GM12865 (cell line): ENCODE measurements around the gene IFTAP.

ENCODE experiments used
- DNase-seq: peaks from one replicate; pipeline ENCODE4 v3.0.0; 2010; ENCODE audit warnings: low read depth
- H3K4me3 ChIP-seq: 2 replicates; pipeline ENCODE4 v1.5.1; 2011; ENCODE audit warnings: mild to moderate bottlenecking, low read depth, low read length, control low read depth
- TF ChIP-seq, protein P1 (sequence below): IDR thresholded peaks from 2 replicates; pipeline ENCODE4 v1.5.1; 2011; ENCODE audit warnings: low read length, control low read depth, low read depth, inconsistent platforms; ENCODE audit not compliant: insufficient read depth; ENCODE audit errors: missing control alignments

The IFTAP gene

DNA sequence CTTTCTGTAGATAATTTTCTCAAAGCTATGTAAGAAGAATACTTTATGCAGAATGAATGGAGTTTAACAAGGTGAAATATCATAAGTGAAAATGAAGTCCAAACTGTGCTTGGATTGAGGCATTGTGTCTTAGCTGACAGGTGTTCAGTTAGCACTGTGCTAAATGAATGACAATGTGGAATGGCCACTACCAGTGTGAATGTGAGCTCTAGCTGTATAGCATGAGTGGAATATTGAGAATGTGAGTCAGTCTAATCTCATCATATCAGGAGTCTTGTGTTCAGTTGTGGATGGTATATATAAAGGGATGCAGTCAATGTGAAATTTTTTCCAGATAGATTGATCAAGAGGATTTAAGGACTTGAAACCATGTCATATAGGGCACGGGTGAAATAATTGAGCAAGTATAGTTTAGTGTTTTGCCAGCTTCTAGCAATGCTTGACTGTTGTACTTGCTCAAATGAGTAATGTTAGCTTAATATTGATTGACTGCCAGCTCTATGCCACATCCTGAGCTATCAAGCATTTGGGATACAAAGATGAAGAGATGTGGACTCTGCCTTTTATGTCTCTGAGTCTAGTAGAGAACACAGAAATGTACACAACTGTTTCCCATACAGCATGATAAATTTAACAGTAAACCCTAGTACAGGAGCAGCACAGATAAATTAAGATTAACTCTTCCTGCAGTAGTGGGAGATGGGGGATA, 14.3 kb downstream of the IFTAP start:
- TF ChIP-seq, protein P1, sequence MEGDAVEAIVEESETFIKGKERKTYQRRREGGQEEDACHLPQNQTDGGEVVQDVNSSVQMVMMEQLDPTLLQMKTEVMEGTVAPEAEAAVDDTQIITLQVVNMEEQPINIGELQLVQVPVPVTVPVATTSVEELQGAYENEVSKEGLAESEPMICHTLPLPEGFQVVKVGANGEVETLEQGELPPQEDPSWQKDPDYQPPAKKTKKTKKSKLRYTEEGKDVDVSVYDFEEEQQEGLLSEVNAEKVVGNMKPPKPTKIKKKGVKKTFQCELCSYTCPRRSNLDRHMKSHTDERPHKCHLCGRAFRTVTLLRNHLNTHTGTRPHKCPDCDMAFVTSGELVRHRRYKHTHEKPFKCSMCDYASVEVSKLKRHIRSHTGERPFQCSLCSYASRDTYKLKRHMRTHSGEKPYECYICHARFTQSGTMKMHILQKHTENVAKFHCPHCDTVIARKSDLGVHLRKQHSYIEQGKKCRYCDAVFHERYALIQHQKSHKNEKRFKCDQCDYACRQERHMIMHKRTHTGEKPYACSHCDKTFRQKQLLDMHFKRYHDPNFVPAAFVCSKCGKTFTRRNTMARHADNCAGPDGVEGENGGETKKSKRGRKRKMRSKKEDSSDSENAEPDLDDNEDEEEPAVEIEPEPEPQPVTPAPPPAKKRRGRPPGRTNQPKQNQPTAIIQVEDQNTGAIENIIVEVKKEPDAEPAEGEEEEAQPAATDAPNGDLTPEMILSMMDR = no peak
- H3K4me3 ChIP-seq = no peak overlapping the region
- DNase-seq = no peak

DNA sequence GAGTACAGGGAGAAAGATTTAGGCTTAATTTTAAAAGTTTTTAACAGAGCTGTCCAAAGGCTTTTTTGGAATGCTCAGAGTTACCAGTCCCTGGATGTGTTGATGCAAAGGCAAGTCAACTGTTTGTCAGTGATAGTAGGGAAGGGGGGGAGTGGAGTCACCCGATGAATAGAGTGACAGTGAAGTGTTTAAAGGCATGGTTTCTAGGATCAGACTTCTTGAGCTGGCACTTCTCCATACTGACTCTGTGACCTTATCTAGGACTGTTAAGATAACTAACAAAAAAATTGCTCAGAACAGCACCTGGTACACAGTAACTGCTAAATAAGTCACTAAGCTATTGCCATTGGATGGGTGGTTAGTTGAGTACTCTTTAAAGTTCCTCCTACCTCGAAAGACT, 15.1 kb downstream of the IFTAP start:
- DNase-seq = no peak
- H3K4me3 ChIP-seq = no peak overlapping the region
- TF ChIP-seq, protein P1 = no peak

DNA sequence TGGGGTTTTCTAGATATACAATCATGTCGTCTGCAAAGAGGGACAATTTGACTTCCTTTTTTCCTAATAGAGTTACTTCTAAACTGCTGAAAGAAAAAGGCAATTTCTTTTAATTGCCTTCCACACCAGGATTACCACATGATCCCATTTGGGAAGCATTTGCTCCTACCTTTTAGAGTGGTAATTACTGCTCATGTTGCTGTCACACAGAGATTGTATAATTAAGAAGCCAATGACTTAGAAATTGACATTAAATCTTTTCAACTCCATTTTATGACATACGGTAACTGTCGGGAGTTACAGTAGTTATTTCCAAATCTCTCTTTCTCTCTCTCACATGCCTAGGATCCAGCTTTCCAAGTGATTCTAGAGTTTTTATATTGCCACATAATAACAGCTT, 21.5 kb downstream of the IFTAP start:
- TF ChIP-seq, protein P1 = no peak
- no peak for DNase-seq
- H3K4me3 ChIP-seq = no peak overlapping the region

DNA sequence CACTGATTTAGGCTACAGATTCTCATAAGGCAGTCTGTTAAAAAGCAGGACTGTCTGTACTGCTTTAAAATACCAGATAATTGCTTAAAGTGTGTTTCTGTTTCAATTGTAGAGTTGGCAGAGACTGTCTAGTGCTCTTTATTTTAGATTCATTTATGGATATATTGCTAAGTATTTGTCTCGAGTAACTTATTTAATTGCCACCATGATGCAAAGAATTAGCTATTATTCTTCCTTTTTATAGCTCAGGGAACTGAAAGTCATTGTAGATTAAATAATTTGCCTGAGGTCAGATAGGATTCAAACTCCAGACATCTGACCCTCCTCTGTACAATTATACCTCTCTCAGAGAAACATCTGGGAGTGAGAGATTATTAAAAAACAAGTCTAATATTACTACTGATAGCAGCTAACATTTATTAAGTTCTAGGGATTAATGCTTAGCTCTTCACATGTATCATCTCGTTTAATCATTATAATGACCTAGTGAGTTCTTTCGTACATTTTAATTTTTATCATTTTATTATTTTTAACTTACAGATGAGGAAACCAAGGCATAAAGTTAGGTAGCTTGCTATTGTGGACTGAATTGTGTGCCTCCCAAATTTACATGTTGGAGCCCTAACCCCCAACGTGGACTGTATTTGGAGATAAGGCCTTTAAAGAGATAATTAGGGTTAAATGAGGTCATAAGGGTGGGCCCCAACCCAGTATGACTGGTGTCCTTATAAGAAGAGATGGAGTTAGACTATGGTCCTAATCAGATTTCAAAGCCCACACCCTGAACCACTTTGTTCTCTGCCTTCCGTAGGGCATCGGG, 23.5 kb downstream of the IFTAP start:
- TF ChIP-seq, protein P1 = no peak
- H3K4me3 ChIP-seq = no peak overlapping the region
- no peak for DNase-seq

DNA sequence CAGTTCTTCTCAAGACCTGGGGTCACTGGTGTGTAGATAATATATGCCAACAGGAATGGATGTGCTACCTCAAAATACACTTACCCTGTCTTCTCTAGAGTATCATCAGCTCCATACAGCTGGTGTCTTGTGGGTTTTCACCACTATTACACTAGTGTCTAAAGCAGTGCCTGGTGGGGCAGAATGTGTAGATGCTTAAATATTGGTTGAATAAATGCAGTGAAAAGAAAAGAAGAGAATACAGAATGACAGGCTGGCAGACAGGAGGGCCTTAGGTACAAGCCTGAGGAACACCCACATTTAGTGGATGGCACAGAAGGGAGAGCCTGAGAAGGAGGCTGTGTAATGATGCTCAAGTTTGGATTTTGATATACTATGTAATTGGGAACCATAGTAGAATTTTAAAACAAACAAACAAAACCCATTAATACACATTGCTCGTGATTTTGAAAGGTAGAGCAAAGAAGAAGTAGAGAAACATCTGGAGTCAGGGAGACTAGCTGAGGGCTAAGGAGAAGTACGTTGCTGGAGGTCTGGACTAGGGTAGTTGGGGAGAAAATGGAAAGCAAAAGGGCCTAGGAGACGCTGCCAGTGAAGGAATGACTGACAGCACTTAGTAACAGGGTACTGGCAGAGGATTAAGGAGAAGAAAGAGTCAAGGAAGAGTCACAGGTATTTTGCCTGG, 24.2 kb downstream of the IFTAP start:
- no peak overlapping the region for H3K4me3 ChIP-seq
- TF ChIP-seq, protein P1 = no peak
- no peak for DNase-seq

DNA sequence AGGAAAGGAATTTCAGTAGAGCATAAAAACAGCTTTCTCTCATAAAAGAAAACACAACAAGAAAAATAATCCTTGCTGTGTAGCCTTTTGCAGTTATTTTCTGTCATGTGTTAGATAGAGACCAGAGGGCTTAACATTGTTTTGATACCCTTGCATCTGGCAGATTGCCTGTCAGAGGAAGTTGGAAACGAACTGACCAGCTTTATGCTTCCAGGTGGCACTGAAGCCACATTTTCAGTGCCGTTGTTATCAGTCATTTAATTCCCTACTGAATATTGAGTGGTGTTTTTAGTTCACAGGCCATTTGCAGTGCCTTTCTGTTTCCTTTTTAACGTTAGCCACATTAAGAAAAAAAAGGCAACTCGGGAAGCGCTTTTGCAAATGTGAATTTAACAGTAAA, 25.2 kb downstream of the IFTAP start:
- TF ChIP-seq, protein P1 = no peak
- peak; percentile 22 for DNase-seq
- no peak overlapping the region for H3K4me3 ChIP-seq
